A549 treated with DMSO at 1 μM for 4 hours (cell line): ENCODE data around the gene TNP2. TPM values are rescaled to one million over a fixed set of nuclear protein-coding genes. Genes with fewer than 3 reads are reported as not detected.

Source experiments
- total RNA-seq: library from RNA; stranded (reverse); fragments of 200-300 nt; extraction: Qiagen RNA extraction; gene quantifications from 5 replicates; pipeline ENCODE4 v1.2.3, GENCODE V29; 2022; ENCODE audit warnings: low read depth

Gene TNP2
- total RNA-seq, result not detected in 5 replicates

DNA sequence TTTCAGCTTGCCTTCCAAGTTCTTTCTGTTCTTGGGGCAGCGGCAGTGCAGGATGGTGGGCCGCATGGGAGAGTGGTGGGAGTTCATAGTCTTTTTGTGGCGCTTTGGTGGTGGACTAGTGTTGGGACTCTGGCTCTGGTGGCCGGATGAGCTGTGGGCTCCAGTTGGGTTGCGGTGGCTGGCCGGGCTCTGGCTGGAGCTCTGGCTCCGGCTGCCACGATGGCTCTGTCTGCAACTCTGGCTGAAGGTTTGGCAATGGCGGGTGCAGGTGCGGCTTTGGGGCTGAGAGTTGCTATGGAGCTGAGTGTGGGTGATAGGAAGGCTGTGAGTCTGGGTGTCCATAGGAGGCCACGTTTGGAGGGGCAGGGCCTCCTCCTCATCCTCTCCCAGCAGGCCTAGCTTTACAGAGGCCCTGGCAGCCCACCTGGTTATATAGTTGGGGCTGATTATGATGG is at the start of gene TNP2:
TSS of gene TNP2 (minus strand) at position 405 of the 455 bp plus-strand sequence. CDS start at position 342, 63 bp downstream.

GRCh38 chr16:11280616-11281522 is 11.7 kb upstream of the TNP2 start, which contains the start of gene PRM1:
TSS of gene PRM1 (minus strand) at chr16:11281330. CDS start at chr16:11281238, 92 bp downstream.

GRCh38 chr16:11276143-11276895 is 7.2 kb upstream of the TNP2 start, which contains the start of gene PRM2:
TSS of gene PRM2 (minus strand) at chr16:11276480. CDS start at chr16:11276370, 110 bp downstream.

DNA sequence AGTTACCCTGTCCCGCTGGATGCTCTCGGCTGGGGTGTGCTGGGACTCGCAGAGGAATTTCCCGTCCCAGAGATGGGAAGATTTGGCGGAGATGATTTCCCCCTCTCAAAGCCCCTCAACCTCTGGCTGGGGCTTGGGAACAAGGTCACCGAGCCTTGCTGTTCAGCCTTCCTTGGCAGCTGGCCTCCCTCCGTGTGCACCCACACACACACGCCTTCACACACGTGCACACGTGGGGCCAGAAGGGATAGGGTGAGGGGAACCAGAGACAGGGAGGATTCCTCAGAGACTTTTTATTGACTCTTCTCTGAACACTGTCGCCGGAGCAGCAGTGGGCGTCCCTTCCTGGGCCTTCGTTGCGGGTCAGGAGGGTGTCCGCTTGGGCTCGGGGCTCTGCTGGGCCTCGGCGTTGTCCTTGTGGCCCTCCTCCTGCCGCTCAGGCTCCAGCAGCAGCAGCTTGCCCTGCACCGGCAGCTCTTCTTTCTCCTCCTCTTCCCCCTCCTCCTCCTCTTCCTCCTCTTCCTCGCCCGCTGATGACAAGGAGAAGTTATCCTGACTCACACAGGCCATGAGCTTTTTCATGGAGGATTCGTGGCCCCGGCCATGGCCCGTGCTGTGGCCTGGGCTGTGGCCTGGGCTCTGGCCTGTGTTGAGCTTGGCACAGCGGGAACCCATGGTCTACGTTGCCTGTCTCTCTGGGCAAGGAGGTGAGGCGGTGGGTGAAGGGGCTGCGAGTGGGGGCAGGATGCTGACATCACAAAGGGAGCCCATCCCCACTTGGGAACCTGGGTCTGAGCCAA is 4.0 kb upstream of the TNP2 start, which contains the start of gene PRM3:
TSS of gene PRM3 (minus strand) at position 709 of the 800 bp plus-strand sequence. CDS start at position 675, 34 bp downstream.

DNA sequence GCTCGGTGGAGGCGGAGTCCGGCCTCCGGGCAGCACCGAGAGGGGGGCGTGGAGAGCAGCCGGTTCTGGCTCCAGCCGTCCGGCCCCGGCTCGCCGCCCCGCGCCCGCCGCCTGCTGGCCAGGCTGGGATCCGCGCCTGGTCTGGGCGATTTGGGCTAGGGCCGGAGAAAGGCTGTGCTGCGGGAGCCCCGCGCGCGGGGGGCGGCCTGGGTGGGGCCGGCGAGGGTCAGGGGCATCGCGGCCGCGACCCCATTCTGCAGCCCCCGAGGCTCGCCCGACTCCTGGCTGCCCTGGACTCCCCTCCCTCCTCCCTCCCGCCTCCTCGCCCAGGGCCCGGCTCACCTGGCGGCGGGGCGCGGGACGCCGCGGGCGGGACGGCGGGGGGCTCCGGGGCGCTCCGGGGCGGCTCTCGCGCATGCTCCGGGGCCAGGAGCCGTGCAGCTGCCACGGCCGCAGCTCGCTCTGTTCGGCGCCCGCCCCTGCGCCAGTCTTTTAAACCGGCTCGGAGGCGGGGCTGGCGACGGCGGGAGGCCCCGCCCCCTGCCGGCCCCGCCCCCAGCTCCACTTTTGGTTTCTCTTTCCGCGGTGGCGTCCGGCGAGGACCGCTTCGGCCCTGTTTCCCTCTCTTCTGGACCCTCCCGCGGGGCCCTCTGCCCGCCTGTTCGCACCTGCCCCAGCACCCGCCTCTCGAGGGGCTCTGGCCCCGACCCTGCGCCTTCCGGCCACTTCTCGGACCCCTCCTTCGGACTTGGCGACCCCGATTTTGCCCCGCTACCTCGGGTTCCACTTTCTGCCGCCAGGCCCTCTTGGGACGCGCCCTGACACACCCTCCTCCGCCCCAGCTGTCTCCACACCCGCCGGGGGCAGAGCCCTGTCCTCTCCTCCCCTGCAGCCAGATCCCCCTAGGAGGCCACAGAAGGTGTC is 13.1 kb downstream of the TNP2 start, which contains the start of gene SOCS1:
TSS of gene SOCS1 (minus strand) at position 468 of the 924 bp plus-strand sequence. CDS start 726 bp downstream, outside the sequence.

Other genes starting within 250 kb of the TNP2 start
- gene SOCS1, start 13.1 kb downstream of the TNP2 start, total RNA-seq, result 0.92 to 1.9 TPM (median 1.4 TPM) in 5 replicates
- gene PRM3, start 4.3 kb upstream of the TNP2 start, total RNA-seq, result not detected in 5 replicates
- not detected in 5 replicates for gene PRM2, start 7.2 kb upstream of the TNP2 start, total RNA-seq
- gene PRM1, start 12.0 kb upstream of the TNP2 start, total RNA-seq, result not detected in 5 replicates
- 24.4 to 34.0 TPM (median 33.3 TPM) in 5 replicates for gene RMI2, start 76.1 kb upstream of the TNP2 start, total RNA-seq